GM10266 (cell line): ENCODE data around the gene LYRM4.

ENCODE experiments used
- DNase-seq: peaks from one replicate; pipeline ENCODE4 v3.0.0; 2012; ENCODE audit errors: extremely low spot score
- TF ChIP-seq, protein P1 (sequence below): IDR thresholded peaks from 2 replicates; pipeline ENCODE4 v1.5.1; 2012; ENCODE audit warnings: mild to moderate bottlenecking, low read depth; ENCODE audit not compliant: control insufficient read depth, insufficient read depth; ENCODE audit errors: missing control alignments

Gene LYRM4

DNA sequence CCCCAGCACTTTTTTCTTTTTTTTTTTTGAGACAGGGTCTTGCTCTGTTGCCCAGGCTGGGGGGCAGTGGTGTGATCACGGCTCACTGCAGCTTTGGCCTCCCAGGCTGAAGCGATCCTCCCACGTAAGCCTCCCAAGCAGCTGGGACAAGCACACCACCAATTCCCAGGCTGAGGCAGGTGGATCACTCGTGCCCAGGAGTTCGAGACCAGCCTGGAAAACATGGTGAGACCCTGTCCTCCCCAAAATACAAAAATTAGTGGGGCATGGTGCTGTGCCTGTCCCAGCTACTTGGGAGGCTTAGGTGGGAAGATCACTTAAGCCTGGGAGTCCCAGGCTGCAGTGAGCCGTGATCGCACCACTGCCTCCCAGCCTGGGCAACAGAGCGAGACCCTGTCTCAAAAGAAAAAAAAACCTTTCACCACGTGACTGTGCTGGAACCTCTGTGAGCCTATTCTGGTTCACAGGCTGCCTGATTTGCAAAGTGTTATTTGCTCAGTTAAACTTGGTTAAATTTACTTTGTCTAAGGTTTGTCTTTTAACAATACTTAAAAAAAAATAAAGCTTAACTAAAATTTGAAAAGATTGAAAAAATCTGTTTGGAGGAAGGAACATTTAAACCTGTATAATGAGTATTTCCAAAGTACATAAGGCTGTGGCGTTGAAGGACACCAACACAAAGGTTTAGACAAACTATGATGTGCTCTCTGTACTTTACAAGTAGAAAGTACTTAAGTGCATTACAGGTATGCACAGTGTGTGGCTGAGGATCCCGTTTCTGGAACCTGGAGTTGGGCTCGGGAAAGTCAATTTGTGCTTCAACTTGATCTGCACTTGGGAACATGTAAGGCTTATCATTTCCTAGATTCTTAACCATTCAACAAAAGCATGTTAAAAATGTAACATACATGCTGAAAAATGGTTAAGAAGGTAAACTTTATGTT is 120.7 kb downstream of the LYRM4 start:
- DNase-seq, result no peak
- TF ChIP-seq, protein P1, sequence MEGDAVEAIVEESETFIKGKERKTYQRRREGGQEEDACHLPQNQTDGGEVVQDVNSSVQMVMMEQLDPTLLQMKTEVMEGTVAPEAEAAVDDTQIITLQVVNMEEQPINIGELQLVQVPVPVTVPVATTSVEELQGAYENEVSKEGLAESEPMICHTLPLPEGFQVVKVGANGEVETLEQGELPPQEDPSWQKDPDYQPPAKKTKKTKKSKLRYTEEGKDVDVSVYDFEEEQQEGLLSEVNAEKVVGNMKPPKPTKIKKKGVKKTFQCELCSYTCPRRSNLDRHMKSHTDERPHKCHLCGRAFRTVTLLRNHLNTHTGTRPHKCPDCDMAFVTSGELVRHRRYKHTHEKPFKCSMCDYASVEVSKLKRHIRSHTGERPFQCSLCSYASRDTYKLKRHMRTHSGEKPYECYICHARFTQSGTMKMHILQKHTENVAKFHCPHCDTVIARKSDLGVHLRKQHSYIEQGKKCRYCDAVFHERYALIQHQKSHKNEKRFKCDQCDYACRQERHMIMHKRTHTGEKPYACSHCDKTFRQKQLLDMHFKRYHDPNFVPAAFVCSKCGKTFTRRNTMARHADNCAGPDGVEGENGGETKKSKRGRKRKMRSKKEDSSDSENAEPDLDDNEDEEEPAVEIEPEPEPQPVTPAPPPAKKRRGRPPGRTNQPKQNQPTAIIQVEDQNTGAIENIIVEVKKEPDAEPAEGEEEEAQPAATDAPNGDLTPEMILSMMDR, result no peak

DNA sequence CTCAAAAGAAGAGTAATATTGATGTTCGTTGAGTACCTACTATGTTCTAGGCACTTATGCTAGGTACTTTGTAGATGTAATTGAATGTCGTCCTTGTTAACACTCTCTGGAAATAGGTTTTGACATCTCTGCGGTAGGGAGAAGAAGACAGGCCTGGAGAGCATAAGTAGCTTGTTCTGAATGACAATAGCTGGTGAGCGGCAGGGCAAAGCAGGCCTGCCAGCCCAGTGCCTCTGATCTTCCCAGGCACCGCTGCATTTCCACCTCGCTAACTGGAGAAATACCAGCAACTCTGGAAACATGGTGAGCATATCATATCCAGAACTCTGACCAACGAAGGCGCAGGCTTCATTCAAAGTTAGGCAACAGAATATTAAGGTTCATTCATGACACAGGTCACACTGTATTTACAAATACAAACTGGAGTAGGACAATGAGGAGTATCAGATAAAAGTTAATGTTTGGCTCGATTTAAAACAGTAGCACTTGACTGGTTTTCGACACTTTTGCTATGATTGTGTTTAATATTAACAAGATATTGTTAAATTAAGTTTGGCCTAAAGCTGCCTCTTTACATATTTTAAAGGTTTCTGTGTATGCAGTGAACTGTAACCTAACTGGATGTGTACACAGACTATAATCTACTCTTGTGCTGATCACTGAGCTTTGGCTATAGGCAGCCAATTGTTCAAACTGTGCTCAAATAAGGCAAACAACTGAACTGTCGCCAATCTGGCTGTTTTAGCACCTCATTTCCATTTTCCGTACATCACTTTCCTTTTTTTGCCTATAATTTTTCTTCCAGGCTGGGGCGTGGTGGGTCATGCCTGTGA is 121.5 kb downstream of the LYRM4 start:
- no peak for DNase-seq
- TF ChIP-seq, protein P1, result no peak

DNA sequence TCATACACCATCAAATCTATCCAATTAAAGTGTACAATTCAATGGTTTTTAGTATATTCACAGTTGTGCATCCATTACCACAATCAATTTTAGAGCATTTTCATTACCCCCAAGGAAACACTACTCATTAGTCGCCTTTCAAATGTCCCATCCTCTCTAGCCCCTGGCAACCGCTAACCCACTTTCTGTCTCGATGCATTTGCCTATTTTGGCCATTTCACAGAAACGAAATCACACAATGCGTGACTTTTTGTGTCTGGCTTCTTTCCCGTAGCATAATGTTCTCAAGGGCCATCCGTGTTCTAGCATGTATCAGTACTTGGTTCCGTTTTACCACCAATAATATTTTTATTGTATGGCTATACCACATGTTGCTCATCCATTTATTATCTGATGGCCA is 123.9 kb downstream of the LYRM4 start:
- no peak for DNase-seq
- TF ChIP-seq, protein P1, result no peak

DNA sequence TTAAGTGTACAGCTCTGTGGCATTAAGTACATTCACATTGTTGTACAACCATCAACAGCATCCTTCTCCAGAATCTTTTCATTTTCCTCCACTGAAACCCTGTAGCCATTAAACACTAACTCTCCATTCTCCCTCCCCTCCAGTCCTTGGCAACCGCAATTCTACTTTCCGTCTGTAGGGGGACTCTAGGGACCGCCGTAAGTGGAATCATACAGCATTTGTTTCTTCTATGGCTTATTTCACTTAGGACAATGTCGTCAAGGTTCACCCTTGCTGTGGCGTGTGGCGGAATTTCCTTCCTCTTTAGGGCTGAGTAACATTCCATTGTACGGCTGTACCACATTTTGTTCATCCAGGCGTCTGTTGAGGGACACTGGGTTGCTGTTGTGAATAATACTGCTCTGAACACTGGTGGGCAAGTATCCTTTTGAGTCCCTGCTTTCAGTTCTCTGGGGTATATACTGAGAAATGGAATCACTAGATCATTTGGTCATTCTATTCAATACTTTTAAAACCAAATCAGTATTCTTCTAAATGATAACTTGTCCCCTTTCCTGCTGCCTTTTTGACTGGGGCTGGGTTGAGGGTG is 124.9 kb downstream of the LYRM4 start:
- TF ChIP-seq, protein P1, result peak; percentile 68
- DNase-seq, result no peak

DNA sequence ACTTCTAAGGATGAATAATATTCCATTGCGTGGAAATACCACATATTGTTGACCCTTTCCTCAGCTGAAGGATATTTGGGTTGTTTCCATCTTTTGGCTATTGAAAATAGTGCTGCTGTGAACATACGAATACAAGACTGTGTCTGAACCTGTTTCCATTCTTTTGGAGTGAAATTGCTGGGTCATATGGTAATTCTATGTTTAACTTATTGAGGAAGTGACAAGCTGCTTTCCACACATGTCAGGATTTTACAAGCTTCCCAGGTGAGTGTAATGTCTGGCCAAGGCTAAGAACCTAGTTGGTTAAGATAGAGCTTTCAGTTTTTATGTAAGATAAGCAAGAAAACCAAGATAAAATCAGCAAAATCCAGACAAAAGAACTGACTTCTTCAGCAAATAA is 126.8 kb downstream of the LYRM4 start:
- TF ChIP-seq, protein P1, result no peak
- DNase-seq, result no peak

DNA sequence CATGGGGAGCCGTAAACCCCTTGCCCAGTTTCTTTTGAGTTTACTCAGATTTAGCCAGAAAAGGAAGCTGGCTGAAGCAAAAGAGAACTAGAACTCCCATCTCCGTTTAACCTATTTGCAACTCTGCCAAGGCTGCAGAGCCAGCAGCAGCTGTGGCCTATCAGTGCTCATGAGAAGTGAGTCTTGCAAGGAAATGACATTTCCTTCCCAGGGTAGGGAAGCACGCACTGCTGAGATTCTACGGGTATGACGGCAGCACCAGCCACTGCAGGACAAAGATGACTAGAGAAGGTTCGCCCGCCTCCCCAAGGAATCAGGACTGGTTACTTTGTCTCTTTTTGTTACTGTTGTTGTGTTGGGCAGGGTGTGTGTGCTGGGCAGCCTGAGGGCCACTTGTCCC is 128.0 kb downstream of the LYRM4 start:
- TF ChIP-seq, protein P1, result no peak
- DNase-seq, result peak; percentile 46
